K562 (cell line): ENCODE measurements around the gene GPATCH3. TPM values are rescaled to one million over a fixed set of nuclear protein-coding genes. Genes with fewer than 3 reads are reported as not detected.

ENCODE experiments used
- ATAC-seq: fragments of 200-7000 bp; cut with Tn5 transposase; 3 replicates; pipeline ENCODE4 v1.9.1; 2020; ENCODE audit warnings: moderate library complexity
- BruUV-seq: library from RNA; stranded (reverse); fragments of 400-500 nt; replicated peaks from 2 replicates; lab custom pipeline; 2021; lab: Mats Ljungman, UMichigan
- CTCF ChIA-PET: fragments of 300-600 bp; formaldehyde crosslinking; extraction: SDS; loops from one replicate; lab custom pipeline; 2021; ENCODE audit warnings: low intra/inter-chr PET ratio; lab: Yijun Ruan, JAX
- POLR2A ChIA-PET: fragments of 300-600, 350-650 bp; sonication (Branson Sonifier 250); formaldehyde crosslinking; extraction: SDS; loops from one replicate; lab custom pipeline; 2021; ENCODE audit warnings: antibody characterized with exemption, inconsistent platforms; lab: Yijun Ruan, JAX
- DNase-seq, 4 experiments: peaks; one replicate each; pipeline versions ENCODE4 v3.0.0 to v3.0.0-alpha.2; 2011 to 2018; ENCODE audit warnings: low spot score in 3 of 4, mixed read lengths in 3 of 4; ENCODE audit errors: extremely low read depth in 1 of 4
- FAIRE-seq: peaks from 2 replicates; lab custom pipeline; 2011; peaks lifted over from hg19 to GRCh38; lab: Jason Lieb, UNC
- H2AFZ ChIP-seq: 2 replicates; pipeline ENCODE4 v1.6.0; 2011; ENCODE audit warnings: low read depth, low read length, control low read depth, inconsistent platforms
- H3K27ac ChIP-seq: fragments of 200-600 bp; 3 replicates; pipeline ENCODE4 v1.8.0; 2011; ENCODE audit warnings: low read depth, mild to moderate bottlenecking, control low read depth, inconsistent platforms, low read length, moderate library complexity, mixed read lengths; ENCODE audit errors: extremely low read depth
- H3K27me3 ChIP-seq, 2 experiments: fragments of 300-600 bp in 1 of 2; 2 replicates in 1 of 2; 3 replicates in 1 of 2; pipeline versions ENCODE4 v1.6.0 to v1.8.0; 2011; ENCODE audit warnings: inconsistent platforms in 2 of 2, low read length in 2 of 2, mild to moderate bottlenecking in 1 of 2, mixed read lengths in 1 of 2, moderate library complexity in 1 of 2; ENCODE audit not compliant: control insufficient read depth in 2 of 2, insufficient read depth in 2 of 2
- H3K36me3 ChIP-seq: fragments of 300-600 bp; 3 replicates; pipeline ENCODE4 v1.8.0; 2011; ENCODE audit warnings: mild to moderate bottlenecking, low read length, inconsistent platforms; ENCODE audit not compliant: control insufficient read depth, insufficient read depth
- H3K4me1 ChIP-seq, 2 experiments: fragments of 200-600 bp in 1 of 2; replicated peaks in 1 of 2; 2 replicates in 1 of 2; 3 replicates in 1 of 2; pipeline versions ENCODE4 v1.5.1 to v1.8.0; 2011; ENCODE audit warnings: inconsistent platforms in 2 of 2, low read length in 2 of 2, mild to moderate bottlenecking in 1 of 2, mixed read lengths in 1 of 2, moderate library complexity in 1 of 2; ENCODE audit not compliant: control insufficient read depth in 2 of 2, insufficient read depth in 2 of 2
- H3K4me2 ChIP-seq: 2 replicates; pipeline ENCODE4 v1.6.1; 2011; ENCODE audit warnings: low read length, control low read depth, inconsistent platforms, mixed read lengths; ENCODE audit not compliant: insufficient read depth
- H3K4me3 ChIP-seq: fragments of 200-600 bp; sonication (generic), shearing (Covaris generic); 2 replicates; pipeline ENCODE4 v1.5.1; 2016; ENCODE audit warnings: control low read depth, inconsistent platforms
- H3K79me2 ChIP-seq: fragments of 200-600 bp; 3 replicates; pipeline ENCODE4 v1.8.0; 2011; ENCODE audit warnings: low read length, inconsistent platforms; ENCODE audit not compliant: control insufficient read depth, insufficient read depth
- H3K9ac ChIP-seq, 2 experiments: 2 replicates each; pipeline versions ENCODE4 v1.6.0 to v1.6.1; 2011; ENCODE audit warnings: low read depth in 2 of 2, low read length in 2 of 2, control low read depth in 1 of 2, inconsistent platforms in 1 of 2, mild to moderate bottlenecking in 1 of 2, mixed read lengths in 1 of 2; ENCODE audit not compliant: insufficient read depth in 1 of 2
- H3K9me1 ChIP-seq: one replicate; pipeline ENCODE4 v1.6.0; 2011; ENCODE audit warnings: inconsistent platforms, mild to moderate bottlenecking, low read length, moderate library complexity; ENCODE audit not compliant: control insufficient read depth, insufficient read depth
- H3K9me3 ChIP-seq: replicated peaks from 2 replicates; pipeline ENCODE4 v1.5.1; 2011; ENCODE audit warnings: low read depth, low read length, inconsistent platforms; ENCODE audit not compliant: control insufficient read depth, insufficient read depth
- H4K20me1 ChIP-seq: replicated peaks from 2 replicates; pipeline ENCODE4 v1.6.1; 2011; ENCODE audit warnings: low read length, inconsistent platforms, mixed read lengths; ENCODE audit not compliant: control insufficient read depth, insufficient read depth
- ARNT ChIP-seq, 2 experiments: fragments of 450-650 bp; IDR thresholded peaks; 2 replicates each; pipeline ENCODE4 v1.6.1; 2016; ENCODE audit warnings: mild to moderate bottlenecking in 1 of 2
- E4F1 ChIP-seq: fragments of 250-450 bp; sonication (Bioruptor Pico); IDR thresholded peaks from 2 replicates; pipeline ENCODE4 v1.5.0; 2021; ENCODE audit warnings: mild to moderate bottlenecking, borderline replicate concordance
- POLR2AphosphoS5 ChIP-seq: IDR thresholded peaks from 2 replicates; pipeline ENCODE4 v1.6.1; 2011; ENCODE audit warnings: mild to moderate bottlenecking, low read depth, low read length, moderate library complexity; ENCODE audit not compliant: control insufficient read depth, insufficient read depth
- SMARCC2 ChIP-seq: fragments of 450-650 bp; IDR thresholded peaks from 2 replicates; pipeline ENCODE4 v1.6.1; 2017; ENCODE audit warnings: antibody characterized with exemption, moderate library complexity, mild to moderate bottlenecking, low read depth
- SRF ChIP-seq, 2 experiments: fragments of 250-450, 450-650 bp in 1 of 2; sonication (Bioruptor Pico) in 1 of 2; sonication (generic) in 1 of 2; formaldehyde crosslinking; IDR thresholded peaks; 2 replicates each; pipeline versions ENCODE4 v1.5.0 to v1.5.1; 2020 to 2022; ENCODE audit warnings: mild to moderate bottlenecking in 1 of 2, missing genetic modification reagents in 1 of 2
- SUPT5H ChIP-seq: fragments of 450-650 bp; IDR thresholded peaks from 2 replicates; pipeline ENCODE4 v1.6.1; 2016
- ZBTB26 ChIP-seq: fragments of 450-650 bp; formaldehyde crosslinking; IDR thresholded peaks from 2 replicates; pipeline ENCODE4 v1.4.0; 2022; ENCODE audit warnings: missing genetic modification characterization
- ZBTB49 ChIP-seq: sonication (generic); formaldehyde crosslinking; IDR thresholded peaks from 2 replicates; pipeline ENCODE4 v1.8.0; 2022; ENCODE audit warnings: missing genetic modification reagents, mild to moderate bottlenecking, borderline replicate concordance
- ZFP1 ChIP-seq: fragments of 450-650 bp; formaldehyde crosslinking; IDR thresholded peaks from 2 replicates; pipeline ENCODE4 v1.4.0; 2020; ENCODE audit warnings: mild to moderate bottlenecking, mixed read lengths
- ZNF511 ChIP-seq: sonication (generic); formaldehyde crosslinking; IDR thresholded peaks from 2 replicates; pipeline ENCODE4 v1.8.0; 2022; ENCODE audit warnings: mild to moderate bottlenecking, missing genetic modification reagents
- WGBS: fragments of 100-300 bp; shearing (Covaris generic); methylation state at CpG from one replicate; pipeline ENCODE4 v1.1.6; 2016; ENCODE audit warnings: low coverage, mixed read lengths; ENCODE audit not compliant: insufficient coverage; ENCODE audit errors: missing lambda C conversion rate; 5-methylcytosine and 5-hydroxymethylcytosine counted together
- in situ Hi-C: fragments of 300-500 bp; cut with MboI; formaldehyde crosslinking; loops from 4 replicates; pipeline ENCODE4 v1.15.0; 2018; ENCODE audit warnings: inconsistent platforms, mixed read lengths
- intact Hi-C: fragments of 100-400 bp; cut with micrococcal nuclease; formaldehyde crosslinking; loops from 2 replicates; pipeline ENCODE4 v1.14.2; 2022
- polyA plus RNA-seq, 8 experiments: library from polyadenylated mRNA; depleted of rRNA in 4 of 8; stranded (reverse) in 5 of 8; unstranded in 3 of 8; fragments of >200 nt; fragmentation: Nextera tagmentation in 2 of 8; fragmentation: Illumina TruSeq in 1 of 8; extraction: Ambion mirVana in 2 of 8; extraction: Trizol in 1 of 8; gene quantifications; 2 replicates each; pipeline versions ENCODE4 v1.2.1 to v1.2.3, GENCODE V29; 2011 to 2014; ENCODE audit warnings: inconsistent platforms in 1 of 8, missing spikeins in 1 of 8
- total RNA-seq, 7 experiments: library from RNA; depleted of rRNA in 6 of 7; stranded (reverse); fragments of >200 nt in 6 of 7; fragmentation: Illumina TruSeq in 2 of 7; extraction: Trizol in 2 of 7; gene quantifications; 2 replicates each; pipeline versions ENCODE4 v1.2.1 to v1.2.3, GENCODE V29; 2011 to 2021; ENCODE audit warnings: low replicate concordance in 1 of 7

The GPATCH3 gene
- total and polyA plus RNA-seq, 9 of the 15 experiments (the other 6 are each of a cell fraction or from before 2014, with no cell fraction given): 1.6 to 23.0 (median 13.3) TPM

- ChIA-PET CTCF (interaction anchor here (4.6 kb wide), 1 partner anchor 22 kb away, joined by 53 read pairs; no protein-coding TSS in a partner anchor), POLR2A (interaction anchor here (0.7 to 1.5 kb wide), 4 partner anchors 9 to 215 kb away, joined by 3 to 11 read pairs (median 4); no protein-coding TSS in a partner anchor)
- WGBS: 79% methylated on average over 9 of the region's 11 CpGs
- H3K27ac ChIP-seq: no peak overlapping the region
- H3K9me1 ChIP-seq: peaks cover 8% of the 10 kb centered on the region
- no peaks in the 10 kb centered on the region for H3K9me3 ChIP-seq
- no peaks in the 10 kb centered on the region for H3K27me3 ChIP-seq
- no peak for FAIRE-seq
- ATAC-seq: no peak
- H3K79me2 ChIP-seq: no peaks in the 10 kb centered on the region
- peaks cover 44% of the 10 kb centered on the region; the same call in 2 of the 3 replicates for H3K36me3 ChIP-seq
- TF ChIP-seq E4F1 (CRISPR knock-in tag) (no peak), SUPT5H (peak; percentile 24; the same call in 1 of the 2 replicates), ARNT (IDR thresholded peaks at IDR 0.05) (no peak), SMARCC2 (no peak), POLR2AphosphoS5 (0 out of 2 replicates have a peak, but pooled peaks have one; percentile 31), ZNF511 (no peak), SRF (CRISPR knock-in tag; IDR thresholded peaks at IDR 0.05) (no peak), ZBTB49 (no peak), ZBTB26 (no peak), ZFP1 (CRISPR knock-in tag) (no peak)
- H3K4me2 ChIP-seq: no peak overlapping the region
- in situ Hi-C loops (no loop called here), intact Hi-C loops (no loop called here)
- H3K4me3 ChIP-seq: no peak overlapping the region
- no TSS peak for BruUV-seq
- no peak for DNase-seq
- H2AFZ ChIP-seq: no peak overlapping the region
- peaks cover 0 to 11% of the 10 kb centered on the region in 2 experiments; a peak in 3 of 5 replicates for H3K4me1 ChIP-seq
- H4K20me1 ChIP-seq: peaks cover 13% of the 10 kb centered on the region; the same call in 1 of the 2 replicates
- peak overlapping the region in 1 of 2 experiments; percentile 72; a peak in 2 of 4 replicates for H3K9ac ChIP-seq
These were observed 44.1 kb downstream of the GPATCH3 start for GRCh38 chr1:26856181-26856580.
